Islet of Langerhans (tissue), 1 donor: ENCODE data around the gene STK17B.
"Not testable (repeated sequence)": the region's sequence is repeated elsewhere in the genome, so short reads cannot be mapped to it uniquely, and the experiment has no call there.

ENCODE experiments used
- FAIRE-seq: peaks from one replicate; lab custom pipeline; 2011; peaks lifted over from hg19 to GRCh38; lab: Jason Lieb, UNC

The STK17B gene

DNA sequence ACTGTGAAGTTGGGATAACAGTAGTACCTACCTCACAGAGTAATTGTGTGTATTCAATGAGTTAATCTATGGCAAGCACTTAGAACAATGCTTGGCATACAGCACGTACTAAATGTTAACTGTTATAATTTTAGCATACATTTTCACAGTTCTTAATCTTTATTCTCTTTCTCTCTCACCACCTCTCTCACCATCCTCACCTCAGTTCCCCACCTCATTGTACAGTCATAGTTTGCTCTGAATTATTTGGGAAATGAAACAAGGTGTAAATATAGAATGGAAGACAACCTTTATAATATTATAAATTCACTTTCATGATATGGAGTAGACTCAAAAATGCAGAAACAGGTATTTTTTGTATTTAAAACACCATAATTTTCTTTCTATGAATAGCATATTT is 62.8 kb downstream of the STK17B start:
- FAIRE-seq: no peak

DNA sequence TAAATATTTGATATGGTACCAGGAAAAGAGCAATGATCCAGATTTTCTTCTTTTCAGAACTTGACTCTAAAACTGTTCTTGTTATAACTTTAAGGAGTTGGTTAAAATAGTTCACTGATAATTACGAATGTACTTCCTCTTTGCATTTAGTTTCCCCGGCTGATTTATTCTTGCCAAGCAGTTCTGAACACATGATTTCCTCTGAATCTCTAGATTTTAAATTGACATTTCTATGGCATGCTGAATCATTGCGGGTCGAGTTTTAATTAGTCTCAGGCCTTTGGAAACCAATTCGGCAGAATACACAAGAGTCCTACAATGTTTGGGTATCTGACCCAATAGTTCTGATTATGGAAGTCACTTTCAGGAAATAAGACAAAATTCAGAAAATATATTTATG is 65.4 kb downstream of the STK17B start:
- FAIRE-seq: no peak

DNA sequence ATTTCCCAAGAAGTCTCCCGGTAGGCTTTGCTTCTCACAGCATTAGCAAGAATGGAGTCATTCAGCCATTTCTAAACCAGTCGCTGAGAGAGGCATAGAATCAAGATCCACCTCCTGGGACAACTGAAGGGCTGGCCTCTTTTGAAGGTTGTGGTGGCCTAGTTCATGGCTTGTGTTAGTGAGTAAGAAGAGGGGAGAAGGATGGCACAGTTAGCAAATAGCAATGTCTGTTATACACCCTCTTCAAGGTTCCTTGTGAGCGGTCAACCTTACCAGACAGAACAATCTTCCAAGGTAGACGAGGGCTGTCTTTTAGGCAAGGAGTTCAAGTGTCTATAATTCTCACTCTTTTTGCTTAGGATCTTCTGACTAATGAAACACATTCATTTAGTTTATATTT is 67.3 kb downstream of the STK17B start:
- FAIRE-seq: no peak

DNA sequence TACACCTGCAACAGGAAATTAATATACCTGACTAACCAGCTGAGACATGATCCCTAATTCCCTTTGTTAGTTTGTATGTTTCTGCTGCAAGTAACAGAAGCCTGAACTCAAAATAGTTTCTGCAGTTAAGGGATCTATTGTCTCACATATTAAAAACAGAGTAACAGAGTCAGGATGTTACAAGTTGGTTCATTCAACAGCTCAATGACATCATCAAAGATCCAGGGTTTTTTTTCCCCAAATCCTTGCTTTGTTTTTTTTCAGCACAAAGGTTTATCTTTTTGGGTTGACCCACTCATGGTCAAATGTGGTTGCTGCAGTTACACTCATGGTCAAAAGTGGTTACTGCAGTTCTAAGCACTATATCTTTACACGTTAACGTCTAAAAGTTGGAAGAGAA is 67.8 kb downstream of the STK17B start:
- no peak for FAIRE-seq

DNA sequence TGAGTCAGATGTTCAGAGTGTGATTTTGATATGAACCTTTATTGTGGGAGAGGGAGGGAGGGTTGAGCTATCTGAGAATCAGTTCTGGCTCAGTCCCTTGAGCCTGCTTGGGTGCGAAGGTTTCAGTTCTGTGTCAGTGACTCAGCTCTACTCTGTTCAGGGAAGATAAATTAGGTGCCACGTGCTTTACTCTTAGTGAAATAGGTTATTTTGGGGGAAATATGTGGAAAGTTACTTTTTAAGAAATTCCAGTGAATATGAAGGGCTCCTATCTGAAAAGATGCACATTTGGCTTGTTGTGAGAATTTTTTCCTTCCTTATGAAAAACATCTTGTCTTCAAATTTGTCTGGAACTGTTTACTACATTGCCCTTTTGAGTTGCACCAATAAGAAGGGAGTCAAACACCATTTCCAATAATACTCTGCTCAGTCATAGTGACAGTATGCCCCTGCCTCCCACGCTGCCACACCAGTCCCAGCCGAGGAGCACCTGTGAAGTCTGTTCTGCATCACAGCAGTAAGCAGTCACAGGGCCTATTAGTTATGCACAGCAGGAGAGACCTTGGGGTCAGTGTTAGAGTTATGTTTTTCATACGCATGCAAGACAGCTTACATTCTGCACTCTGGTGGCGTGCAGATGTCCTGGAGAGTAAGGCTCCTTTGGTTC is 69.9 kb downstream of the STK17B start:
- no peak for FAIRE-seq

DNA sequence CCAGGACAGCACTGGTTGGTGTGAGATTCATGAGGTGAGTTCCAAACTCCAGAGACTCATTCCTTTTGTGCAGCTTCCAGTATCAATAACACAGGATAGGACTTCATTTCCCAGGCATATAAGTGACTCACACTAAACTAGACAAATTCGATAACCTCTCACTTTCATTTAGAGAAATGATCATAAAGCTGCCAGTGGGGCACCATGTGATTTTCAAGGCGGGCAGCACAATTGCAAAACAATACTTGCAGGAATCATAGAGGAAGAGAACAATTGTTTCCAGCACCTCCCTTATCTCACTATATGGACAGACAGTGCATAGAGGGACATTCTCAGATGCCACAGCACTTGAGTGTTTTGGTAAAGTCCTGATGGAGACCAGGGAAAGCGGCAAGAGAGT is 71.5 kb downstream of the STK17B start:
- no peak for FAIRE-seq

DNA sequence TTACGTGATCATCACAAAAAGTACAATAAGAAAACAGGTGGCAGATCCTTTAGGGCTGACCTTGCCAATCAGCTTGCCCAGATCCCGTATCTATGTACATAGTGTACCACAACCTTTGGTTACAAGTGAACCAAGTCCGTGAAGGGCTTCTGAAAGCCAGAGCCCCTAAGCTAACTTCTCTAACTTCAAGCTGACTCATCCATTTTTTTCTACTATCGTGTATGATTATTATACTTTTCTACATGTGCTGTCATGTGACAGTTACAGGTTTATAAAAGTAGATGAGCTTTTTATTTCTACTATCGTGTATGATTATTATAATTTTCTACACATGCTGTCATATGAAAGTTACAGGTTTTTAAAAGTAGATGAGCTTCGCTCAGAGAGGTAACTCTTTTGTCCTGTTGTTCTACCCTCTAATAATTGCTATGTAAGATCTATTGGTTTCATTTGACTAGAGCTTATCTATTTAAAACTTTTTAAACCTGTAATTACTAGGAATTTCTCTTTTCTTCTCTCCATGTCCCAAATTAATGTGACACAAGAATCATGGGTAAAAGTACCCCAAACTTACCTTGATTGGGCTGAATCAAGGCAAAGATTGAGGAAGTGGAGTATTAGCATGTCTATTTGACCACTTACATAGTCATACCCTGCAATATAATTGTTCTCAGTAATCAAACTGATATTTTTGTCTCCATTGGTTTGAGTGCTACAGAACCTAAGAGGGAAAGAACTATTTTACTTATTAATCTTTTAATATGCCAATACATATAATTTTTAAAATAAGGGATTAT is 73.3 kb downstream of the STK17B start:
- FAIRE-seq: no peak

DNA sequence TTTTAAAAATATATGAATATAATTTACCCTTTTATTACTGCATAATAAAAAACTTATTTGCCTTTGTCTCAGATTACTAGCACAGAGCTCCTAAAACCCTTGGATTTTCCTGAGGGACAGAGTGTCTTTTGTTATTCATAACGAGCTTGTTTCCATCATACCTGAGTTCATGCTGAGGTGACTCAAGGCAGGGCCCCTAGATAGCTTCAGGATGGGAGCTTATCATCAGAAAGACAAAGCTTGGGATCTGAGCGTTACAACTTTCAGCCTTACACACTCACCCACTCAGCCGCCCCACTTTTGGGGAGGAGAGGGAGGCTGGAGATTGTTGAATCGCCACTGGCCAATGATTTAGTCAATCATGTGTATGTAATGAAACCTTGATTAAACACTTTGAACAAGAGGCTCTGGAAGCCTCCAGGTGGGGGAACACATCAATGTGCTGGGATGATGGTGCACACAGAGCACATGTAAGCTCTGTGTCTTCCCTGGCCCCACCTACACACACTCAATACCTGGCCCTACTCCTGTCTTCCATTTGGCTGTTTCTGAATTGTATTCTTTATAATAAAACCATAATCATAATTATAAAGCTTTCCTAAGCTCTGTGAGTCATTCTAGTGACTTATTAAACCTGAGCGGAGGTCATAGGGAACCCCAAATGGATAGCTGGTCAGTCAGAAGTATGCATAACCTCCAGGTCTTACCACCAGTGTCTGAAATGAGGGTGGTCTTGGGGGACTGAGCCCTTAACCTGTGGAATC is 74.2 kb downstream of the STK17B start:
- no peak for FAIRE-seq

DNA sequence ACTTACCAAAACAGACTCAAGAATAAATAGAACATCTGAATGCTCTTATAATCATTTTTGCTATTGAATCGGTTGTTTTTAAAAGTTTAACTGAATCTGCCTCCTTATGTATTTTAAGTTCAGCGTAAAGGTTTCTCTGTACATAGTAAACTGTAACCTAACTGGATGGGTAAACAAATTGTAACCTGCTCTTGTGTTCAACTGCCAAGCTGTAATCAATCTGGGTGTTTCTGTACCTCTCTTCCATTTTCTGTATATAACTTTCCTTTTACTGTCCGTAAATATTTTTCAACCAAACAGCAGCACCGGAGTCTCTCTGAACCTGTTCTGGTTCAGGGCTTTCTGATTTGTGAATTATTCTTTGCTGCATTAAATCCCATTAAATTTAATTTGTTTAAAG is 75.1 kb downstream of the STK17B start:
- no peak for FAIRE-seq

DNA sequence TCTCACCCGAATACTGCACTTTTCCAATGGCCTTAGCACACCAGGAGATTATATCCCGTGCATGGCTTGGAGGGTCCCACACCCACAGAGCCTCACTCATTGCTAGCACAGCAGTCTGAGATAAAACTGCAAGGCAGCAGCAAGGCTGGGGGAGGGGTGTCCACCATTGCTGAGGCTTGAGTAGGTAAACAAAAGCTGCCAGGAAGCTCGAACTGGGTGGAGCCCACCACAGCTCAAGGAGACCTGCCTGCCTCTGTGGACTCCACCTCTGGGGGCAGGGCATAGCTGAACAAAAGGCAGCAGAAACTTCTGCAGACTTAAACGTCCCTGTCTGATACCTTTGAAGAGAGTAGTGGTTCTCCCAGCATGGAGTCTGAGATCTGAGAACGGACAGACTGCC is 81.9 kb downstream of the STK17B start:
- FAIRE-seq: not testable (repeated sequence)

DNA sequence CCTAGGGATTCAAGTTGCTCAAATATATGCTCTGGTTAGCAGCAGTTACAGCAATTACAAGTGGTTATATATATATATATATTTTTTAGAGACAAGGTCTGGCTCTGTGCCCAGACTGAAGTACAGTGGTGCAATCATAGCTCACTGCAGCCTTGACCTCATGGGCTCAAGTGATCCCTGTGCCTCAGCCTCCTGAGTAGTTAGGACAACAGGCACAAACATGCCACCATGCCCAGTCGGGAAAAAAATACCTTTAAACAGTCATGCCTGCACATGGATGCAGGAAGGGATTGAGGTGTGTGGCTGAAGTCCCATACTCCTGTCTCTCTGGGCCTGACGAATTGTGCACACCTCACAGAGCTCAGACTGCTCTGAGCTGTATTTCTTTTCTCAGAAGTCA is 83.2 kb downstream of the STK17B start:
- FAIRE-seq: no peak

DNA sequence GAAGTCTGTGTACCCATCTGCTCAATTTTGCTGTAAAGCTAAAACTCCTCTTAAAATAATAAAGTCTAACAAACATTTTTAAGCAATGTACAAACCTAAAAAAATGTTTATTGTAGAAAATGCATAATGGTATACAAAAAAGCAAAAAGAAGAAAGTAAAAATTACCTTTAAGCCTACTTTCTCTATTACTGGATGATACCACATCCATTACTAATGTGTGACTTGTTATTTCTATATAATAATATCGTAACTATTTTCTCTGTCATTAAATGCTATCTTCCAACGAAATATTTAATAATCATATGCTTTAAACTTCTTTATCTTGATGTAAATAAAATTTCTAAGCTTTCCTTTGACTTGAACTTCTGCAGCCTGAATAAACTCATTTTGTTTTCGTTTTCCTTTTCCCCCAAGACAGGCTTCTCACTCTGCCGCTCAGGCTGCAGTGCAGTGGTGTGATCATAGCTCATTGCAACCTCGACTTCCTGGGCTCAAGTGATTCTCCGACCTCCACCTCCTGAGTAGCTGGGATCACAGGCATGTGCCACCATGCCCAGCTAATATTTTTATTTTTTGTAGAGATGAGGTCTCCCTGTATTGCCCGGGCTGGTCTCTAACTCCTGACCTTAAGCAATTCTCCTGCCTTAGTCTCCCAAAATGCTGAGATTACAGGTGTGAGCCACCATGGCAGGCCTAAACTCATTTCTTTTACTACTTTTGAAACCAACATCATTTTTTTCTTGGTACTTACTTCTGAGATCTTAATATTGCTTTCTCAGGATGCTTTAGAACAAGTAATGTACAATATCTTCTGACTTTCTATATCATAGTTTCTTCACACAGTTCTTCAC is 84.6 kb downstream of the STK17B start:
- no peak for FAIRE-seq

DNA sequence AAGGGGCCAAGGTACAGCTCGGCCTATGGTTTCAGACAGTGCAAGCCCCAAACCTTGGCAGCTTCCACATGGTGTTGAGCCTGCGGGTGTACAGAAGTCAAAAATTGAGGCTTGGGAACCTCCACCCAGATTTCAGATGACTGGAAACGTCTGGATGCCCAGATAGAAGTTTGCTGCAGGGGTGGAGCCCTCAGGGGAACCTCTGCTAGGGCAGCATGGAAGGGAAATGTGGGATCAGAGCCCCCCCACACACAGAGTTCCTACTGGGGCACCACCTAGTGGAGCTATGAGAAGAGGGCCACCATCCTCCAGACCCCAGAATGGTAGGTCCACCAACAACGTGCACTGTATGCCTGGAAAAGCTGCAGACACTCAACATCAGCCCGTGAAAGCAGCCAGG is 87.8 kb downstream of the STK17B start:
- FAIRE-seq: no peak
